ENCODE data around the gene CACNA1S.

The CACNA1S gene

DNA sequence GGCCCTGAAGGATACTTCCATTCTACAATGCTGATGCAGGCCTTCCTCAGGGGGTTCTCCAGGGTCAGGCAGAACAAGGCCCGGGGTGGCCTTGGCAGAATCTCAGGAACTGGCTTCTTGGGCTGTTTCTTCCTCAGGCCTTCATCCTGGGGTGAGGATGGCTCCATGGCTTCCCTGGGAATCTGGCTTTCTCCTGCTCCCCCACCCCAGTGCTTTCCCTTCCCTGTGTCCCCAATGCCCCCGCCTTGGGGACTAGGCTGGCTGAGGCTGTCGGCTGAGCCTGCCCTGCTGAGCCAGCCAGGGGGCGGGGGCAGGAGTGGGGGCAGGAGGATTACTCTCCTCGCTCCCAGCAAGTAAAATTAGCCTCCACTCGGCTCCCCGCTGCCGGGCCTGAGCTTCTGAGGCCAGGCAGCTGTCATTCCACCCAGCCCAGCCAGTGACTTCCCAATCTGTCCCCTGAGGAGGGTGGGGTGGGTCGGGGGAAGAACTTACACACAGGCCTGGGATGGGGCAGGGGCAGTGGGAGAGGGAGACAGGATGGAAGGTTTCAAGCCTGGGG is at the start of gene CACNA1S:
Gene CACNA1S (minus strand): TSS at position 254 of the 559 bp plus-strand sequence. CDS start 87 bp downstream, at position 167.
- intact Hi-C loops (cut with DNase I), result loop anchor here (5.0 to 10.0 kb wide), 2 partner anchors 67 to 140 kb away; no protein-coding TSS in a partner anchor
- DNase-seq, result peak in 2 of 10 donors; percentile 37 to 61

DNA sequence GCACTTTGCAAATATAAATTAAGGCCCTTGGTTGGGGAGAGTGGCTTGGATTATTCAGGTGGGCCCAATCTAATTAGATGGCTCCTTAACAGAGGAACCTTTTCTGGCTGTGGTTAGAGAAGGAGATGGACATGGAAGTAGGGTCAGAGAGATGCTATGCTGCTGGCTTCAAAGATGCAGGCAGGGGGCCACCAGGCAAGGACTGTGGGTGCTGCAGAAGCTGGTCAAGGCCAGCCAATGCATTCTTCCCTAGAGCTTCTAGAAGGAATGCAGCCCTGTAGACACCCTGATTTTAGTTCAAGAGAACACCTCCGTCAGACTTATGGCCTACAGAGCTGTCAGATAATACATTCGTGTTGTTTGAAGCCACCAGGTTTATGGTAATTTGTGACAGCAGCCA is 45.7 kb upstream of the CACNA1S start:
- intact Hi-C loops (cut with DNase I), result no loop called here
- no peak for DNase-seq

DNA sequence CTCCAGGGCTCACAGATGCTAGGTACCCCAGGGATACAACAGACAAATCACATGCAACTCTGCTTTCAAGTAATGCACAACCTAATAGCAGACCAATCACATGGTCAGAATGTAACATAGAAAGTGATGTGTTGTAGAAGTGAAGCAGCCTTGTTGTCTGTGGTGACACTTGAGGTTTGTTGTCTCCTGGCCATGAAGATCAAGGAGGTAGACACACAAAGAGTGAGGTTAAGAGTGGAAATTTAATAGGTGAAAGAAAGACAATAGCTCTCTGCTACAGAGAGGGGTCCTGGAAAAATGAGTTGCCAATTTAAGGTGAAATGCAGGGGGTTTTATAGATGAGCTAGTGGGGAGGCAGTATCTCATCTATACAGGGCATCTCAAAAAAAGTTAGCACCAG is 44.6 kb upstream of the CACNA1S start:
- intact Hi-C loops (cut with DNase I), result no loop called here
- no peak for DNase-seq

DNA sequence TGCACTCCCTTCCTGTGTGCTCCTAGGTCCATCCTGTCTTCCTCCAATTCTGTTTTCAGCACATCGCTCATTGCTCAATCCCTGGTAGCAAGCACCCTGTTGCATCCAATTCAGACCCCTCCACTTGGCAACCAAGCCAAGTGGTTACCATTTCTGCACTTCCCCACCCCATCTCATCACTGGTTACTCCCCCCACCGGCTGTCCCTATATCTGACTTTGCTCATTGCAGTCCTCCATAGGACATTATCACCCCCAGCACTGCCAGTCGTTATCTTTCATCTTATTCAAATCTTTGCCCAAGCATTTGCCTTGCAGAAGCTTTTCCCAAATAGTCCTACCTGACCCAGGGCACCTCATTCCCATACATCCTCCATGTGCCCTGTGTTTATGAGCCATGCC is 44.1 kb upstream of the CACNA1S start:
- intact Hi-C loops (cut with DNase I), result no loop called here
- DNase-seq, result no peak

DNA sequence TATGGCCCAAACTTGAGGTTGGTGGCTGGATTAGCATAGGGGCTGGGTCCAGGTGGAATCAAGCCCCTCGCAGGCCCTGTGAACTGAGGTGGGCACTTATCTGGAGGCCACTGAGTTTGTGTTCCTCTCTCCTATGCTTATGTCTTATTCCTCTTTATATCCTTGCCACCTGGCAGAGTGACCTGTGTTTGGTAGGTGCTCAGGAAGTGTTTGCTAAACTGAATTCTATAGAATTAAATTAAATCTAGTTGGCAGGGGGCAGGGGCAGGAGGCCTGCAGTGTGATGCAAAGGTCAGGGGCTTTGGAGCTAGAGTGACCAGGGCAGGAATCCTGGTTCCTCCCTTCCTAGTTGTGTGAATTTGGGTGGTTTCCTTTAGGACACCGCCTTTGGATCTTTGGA is 43.1 kb upstream of the CACNA1S start:
- peak in 1 of 10 donors; percentile 21 for DNase-seq
- intact Hi-C loops (cut with DNase I), result no loop called here

DNA sequence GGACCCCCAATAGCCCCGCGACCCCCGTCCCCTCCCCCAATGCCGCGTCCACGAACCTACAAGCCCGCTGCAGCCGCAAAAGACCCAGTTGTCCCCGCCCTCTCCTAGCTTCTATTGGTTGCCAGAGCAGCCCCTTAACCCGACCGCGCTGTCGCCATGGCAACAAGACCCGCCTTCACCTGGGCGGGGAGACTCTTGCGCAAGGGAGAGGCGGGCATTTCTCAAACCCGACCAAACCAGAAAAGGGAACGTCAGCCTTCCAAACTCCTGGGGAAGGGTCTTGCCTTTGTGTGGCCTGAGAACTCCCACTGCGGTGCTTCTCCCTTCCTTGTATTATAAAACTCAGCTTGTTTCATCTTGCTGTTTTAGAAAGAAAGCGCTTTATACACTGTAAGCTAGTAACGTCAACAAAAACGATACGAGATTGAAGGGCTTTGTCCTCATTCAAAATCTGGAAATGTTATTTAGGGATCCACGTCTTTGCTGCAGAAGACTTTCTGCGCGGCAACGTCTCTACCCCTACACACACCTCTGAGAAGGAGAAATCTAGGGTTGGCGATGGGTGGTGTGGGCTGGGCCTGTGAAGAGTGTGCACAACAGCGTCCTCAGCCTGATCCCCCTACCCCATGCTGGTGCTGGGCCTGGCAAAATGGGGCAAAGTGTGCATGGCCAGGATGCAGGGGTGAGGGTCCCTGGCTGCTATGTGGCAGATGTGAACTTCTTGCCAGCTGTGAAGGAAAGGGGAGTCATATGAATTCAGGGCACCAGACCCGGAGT is 42.4 kb upstream of the CACNA1S start, which contains the start of gene TMEM9:
Gene TMEM9 (minus strand): TSS at position 86 of the 777 bp plus-strand sequence. CDS start 551 bp downstream, outside the sequence.
- intact Hi-C loops (cut with DNase I), result no loop called here
- peak; percentile 93 to 100 (median 99) for DNase-seq

DNA sequence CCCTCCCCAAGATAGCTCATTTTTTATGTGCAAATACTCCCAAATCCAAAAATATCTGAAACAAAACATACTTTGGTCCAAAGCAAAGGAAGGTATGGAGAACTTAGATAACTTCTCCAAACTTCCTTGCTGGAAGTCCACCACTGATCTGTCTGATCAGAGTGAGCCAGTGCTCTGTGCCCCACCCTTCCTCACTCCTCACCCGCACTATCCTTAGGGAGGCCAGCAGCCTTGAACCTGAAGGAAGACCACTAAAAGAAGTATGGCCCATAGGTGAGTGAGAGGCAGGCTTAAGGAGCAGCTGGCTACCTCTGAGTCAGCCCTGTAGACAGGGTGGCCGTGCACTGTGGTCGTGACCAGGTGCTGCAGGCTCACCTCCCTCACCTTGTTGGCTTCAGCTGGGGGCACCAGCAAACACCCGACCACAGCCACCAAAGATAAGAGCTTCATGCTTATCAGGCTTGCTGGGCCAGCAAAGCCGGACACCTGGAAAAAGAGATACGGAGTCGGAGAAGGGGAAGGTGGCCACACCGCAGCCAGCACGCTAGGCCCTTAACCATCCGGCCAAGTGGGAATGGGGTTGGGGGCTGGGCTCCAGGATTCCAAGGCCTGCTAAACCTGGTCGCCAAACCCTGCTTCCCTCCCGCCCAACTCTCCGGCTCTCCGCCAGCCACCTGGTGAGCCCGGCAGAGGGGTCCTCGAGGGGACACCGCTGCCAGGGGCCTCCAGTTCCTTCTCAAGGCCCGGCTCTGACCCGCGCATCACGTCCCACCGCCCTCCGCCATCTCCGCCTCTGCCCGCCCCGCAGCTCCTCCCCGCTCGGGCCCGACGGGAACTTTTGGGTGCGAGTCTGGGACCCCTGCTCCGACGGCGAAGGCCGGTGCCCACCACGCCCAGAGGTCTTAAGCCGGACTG is 41.5 kb upstream of the CACNA1S start:
- peak in 3 of 10 donors; percentile 18 to 79 (median 50) for DNase-seq
- intact Hi-C loops (cut with DNase I), result no loop called here

DNA sequence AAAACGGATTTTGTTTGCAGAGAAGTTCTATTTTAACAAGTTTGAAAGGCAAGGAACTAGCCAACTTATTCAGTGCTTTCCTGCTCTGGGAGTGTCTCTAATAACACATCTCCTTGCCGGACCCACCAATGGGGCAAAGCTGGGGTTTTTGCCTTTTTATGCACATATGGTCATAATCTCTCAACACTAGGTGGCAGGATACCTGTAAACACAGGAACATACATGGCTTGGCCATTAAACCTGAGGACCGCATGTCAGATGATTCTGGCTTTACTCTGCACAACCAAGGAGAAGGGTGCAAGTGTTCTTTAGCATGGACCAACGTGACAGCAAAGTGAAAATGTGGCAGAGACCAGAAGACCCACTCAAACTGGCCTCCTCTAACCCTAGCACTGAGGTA is 37.2 kb upstream of the CACNA1S start:
- intact Hi-C loops (cut with DNase I), result no loop called here
- no peak for DNase-seq

DNA sequence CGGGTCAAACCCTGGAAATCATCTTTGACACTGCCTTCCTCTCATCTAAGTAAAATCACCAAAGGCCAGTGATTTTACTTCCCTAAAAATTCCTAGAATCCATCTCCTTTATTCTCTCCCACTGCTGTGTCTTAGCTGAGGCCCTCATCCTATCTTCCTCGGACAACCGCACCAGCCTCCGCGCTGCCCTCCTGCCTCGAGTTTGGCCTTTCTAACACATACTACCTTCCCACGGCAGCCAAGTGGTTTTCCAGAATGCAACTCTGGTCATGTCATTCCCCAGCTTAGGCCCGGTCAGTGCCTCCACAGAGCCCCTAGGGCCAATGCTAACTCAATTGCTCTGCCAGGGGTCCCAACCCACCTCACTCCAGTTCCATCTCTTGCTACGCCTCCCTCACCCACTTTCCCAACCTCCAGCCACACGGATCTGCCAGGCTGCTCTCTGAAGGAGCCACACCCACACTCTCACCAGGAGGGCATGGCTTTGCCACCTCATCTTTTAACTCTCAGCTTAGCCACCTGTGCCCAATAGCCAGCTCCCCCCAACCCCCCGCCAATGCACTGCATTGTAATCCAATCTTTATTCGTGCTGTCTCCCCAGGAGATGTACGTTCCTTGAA is 35.3 kb upstream of the CACNA1S start:
- intact Hi-C loops (cut with DNase I), result no loop called here
- DNase-seq, result no peak

DNA sequence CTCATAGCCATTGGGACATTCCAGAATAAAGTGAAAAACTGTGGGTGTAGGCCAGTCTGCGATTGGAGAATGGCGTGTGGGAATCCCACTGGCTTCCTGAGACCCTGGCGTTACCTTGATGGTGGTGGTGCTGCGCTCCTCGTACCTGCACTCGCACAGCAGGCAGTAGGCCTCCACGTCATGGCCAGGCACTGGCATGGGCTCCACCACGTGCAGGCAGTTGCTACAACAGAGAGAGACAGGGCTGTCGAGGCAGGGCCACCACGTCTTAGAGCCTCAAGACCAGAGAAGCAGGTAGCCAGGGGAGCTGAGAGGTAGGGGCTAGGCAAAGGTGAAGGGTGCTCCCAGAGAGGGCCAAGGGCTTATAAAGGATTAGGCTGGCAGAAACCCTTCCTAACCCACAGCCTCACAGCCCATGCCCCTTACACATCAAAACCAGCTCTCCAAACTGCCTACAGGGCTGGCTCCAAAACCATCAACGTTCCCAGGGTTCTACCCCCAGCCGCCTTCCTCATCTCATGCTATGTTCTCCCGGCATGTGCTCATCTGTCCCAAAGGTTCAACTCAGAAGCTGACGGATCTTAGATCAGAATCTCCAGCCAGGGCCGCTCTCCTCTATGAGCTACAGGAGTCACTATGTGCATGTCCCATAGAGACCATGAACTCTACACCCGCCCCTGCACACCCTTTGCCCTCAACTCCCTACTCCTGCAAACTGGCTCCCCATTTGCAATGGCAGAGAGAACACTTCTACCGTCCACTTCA is 34.6 kb upstream of the CACNA1S start:
- DNase-seq, result peak in 1 of 10 donors; percentile 73
- intact Hi-C loops (cut with DNase I), result no loop called here

DNA sequence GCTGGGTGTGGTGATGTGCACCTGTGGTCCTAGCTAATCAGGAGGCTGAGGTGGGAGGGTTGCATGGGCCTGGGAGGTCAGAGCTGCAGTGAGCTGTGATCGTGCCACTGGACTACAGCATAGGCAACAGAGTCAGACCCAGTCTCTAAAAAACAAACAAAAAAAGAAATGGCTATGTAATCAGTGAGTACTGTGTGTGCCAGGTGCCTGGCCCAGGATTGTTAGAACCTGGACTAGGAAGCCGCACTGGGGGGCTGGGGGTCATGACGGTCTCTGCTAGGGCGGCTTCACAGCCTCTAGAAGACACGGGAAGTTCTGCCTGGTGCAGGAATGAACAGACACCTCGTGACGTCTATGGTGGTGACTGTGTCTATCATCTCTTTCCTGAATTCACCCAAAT is 33.6 kb upstream of the CACNA1S start:
- intact Hi-C loops (cut with DNase I), result no loop called here
- DNase-seq, result peak in 1 of 10 donors; percentile 27

DNA sequence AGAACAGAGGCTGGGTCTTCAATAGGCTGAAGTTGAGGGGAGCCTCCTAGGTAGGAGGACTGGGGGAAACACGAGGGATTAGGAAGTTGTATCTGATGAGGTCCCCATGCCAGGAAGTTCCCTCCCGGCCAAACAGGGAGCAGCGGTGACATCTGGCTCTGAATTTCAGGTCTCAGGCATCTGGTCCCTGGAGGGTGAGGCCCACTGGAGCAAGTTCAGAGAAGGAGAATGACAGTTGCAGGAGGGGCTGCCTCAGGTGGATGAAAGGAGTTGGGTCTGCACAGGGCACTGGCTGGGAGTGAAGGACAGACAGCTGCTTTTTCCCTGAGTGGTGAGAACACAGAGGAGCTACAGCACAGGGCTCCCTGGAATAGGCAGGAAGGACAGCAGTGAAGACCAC is 32.9 kb upstream of the CACNA1S start:
- DNase-seq, result peak in 1 of 10 donors; percentile 54
- intact Hi-C loops (cut with DNase I), result no loop called here

DNA sequence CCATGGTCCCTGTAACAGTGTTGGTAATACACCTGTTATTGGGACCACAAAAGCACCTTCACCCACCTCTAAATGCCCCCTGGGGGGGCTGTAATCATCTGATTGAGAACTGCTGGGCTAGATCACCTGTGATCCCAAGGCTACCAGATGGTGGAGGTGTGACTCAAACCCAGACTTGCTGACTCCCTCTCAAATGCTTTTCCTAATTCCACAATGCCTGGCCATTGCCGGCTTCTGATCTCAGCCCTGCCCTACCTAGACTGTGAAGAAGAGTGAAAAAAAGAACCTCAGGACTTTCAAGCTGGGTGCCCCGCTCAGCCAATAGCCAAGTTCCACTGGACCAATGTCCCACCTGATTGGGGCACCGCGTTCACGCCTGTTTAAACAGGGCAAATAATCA is 32.5 kb upstream of the CACNA1S start:
- intact Hi-C loops (cut with DNase I), result no loop called here
- DNase-seq, result no peak

DNA sequence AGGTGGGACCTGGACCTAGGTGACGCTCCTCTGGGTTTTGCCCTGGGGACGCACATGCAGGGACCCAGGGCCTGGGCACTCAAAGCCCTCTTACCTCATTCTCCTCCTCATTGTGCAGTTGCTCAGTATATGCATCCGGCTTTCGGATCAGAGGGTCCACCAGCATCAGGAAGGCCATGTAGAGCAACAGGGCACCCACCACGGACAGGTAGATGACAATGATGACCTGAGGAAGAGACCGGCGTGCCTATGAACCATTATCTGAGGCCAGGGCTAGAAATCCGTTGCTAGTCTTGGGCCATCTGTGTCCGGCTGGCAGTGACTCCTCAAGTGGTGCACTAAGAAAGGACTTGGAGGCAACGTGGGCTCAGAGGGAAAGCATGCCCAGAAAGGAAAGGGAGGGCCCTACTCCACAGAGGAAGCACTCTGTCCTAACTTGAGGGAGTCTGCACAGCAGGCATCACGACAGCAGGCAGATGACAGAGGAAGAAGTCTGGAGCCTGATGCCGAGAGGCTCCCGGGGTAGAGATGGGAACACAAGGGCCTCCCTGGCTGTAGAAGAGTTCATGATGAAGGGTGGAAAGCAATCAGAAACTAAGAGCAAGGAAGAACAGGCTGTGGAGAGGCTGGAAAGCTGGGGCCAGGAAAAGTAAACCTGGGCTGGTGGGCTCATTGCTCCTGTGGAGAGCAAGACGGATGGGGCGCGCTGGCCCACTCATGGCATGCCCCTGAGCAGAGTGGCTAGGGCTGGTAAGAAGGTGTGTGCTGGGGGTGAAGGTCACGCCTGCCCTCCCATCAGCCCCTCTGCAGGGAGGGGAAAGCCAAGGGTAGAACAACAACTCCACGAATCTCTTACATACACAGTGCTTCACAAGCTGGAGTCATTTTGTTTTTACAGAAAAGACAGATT is 31.8 kb upstream of the CACNA1S start:
- peak in 2 of 10 donors; percentile 59 to 88 for DNase-seq
- intact Hi-C loops (cut with DNase I), result no loop called here

DNA sequence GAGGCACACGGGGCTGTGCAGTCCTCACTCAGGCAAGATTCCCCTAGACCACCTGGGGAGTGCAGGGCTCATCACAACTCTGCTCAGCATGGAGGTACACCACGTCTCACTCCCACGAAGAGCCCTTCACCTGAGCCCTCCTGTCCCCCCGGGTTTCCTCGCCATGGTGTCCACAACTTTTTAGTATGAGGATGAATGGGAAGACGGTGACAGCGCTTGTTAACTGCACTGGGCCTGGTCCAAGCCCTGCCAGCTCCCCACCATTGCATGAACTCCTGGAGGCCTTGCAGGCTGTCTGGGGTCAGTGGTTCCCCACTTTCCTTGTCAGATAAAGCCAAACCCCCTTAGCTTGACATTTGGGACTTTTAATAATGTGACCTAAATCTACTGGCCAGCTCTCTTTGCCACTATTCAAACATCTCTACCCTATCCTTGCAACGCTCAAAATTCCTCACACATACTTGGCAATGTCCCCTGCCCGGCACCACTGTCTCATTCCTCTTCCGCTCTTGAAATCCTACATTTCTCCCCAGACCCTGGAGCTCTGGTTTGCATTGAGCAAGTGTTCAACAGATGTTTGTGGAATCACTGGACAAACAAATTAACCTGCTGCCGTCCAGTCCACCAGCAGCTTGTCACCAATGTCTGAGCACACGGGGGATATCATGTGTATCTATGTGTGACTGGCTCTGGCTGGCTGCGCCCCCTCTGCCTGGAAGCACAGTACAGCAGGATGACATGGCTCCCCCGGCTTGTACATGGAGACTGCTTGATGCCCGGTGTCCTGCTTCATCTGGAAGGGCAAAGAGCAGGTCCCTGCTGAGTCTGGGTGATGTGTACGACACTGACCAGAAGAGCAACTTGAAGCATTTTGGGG is 30.9 kb upstream of the CACNA1S start:
- peak in 1 of 10 donors; percentile 63 for DNase-seq
- intact Hi-C loops (cut with DNase I), result no loop called here

DNA sequence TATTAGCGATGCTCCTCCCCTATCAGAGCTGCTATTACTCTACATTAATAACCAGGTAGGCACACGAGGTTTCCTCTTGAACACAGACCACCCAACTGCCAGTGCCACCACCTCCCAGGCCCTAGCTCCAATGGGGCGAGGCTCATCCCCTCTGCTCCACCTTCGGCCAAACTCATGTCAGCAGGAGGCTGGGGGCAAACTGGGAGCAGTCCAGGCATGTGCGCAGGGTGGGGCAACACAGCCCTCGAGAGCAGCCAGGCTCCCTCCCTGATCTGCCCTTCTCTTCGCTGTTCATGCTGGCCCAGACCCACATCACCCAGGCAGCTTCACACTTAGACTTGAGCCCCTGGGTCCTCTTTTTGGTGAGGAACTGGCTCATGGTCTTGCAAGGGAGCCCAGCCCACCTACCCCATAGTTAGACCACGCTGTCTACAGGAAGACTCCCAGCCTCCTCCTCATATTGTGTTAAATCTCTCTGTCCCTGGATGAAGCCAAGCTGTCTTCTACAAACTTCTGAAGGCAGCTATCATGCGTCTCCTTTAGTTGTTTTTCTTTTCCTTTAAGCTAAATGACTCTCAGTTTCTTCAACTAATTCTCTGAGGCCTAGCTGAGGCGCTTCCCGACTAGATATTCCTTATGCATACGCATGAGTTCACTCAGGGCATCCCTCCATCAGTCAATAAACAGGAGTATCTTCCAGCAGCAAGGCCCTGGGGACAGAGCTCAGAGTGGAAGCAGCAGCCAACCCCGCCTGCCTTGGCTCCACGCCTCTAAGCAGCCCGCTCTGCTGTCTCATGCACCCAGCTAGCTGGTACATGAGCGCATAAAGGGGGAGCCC is 30.0 kb upstream of the CACNA1S start:
- intact Hi-C loops (cut with DNase I), result no loop called here
- DNase-seq, result peak in 2 of 10 donors; percentile 17 to 43

DNA sequence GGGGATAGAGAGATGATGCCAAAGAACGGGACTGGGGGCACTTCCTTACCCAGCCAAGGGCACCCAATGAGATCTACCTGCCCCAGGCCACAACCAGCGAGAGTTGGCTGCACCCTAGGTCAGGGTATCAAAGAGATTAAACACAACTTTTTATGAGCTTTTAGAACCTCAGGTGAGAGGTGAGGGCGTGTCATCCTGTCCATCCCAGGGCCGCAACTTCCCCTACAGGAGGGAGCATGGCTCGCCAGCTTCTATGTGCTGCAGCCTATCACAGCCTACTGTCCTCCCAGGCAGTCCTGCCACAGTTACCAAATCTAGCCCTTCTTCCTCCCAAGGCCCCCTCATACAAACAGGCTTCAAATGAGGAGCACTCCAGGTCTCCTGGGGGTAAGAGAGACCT is 29.2 kb upstream of the CACNA1S start:
- peak in 1 of 10 donors; percentile 16 for DNase-seq
- intact Hi-C loops (cut with DNase I), result no loop called here

Data from posterior cingulate gyrus (tissue), 11 donors.